Caco-2 (cell line): ENCODE results near the gene CREBBP. TPM values are rescaled to one million over a fixed set of nuclear protein-coding genes. Genes with fewer than 3 reads are reported as not detected.

ENCODE experiments used
- BruUV-seq: library from RNA; stranded (reverse); fragments of 400-500 nt; replicated peaks from 2 replicates; lab custom pipeline; 2021; lab: Mats Ljungman, UMichigan
- CTCF ChIA-PET: fragments of 300-600 bp; sonication (Branson Sonifier 250); formaldehyde crosslinking; loops from one replicate; lab custom pipeline; 2022; ENCODE audit warnings: antibody characterized with exemption; lab: Charles Lee
- POLR2A ChIA-PET: fragments of 300-600 bp; sonication (Branson Sonifier 250); formaldehyde crosslinking; loops from one replicate; lab custom pipeline; 2022; ENCODE audit warnings: antibody characterized with exemption; lab: Charles Lee
- DNase-seq, 2 experiments: peaks; one replicate each; pipeline versions ENCODE4 v3.0.0 to v3.0.0-alpha.2; 2020 to 2022
- H3K27me3 ChIP-seq: replicated peaks from 2 replicates; pipeline ENCODE4 v1.6.0; 2011; ENCODE audit warnings: low read length; ENCODE audit not compliant: control insufficient read depth, insufficient read depth
- H3K36me3 ChIP-seq: 2 replicates; pipeline ENCODE4 v1.5.1; 2011; ENCODE audit warnings: low read length; ENCODE audit not compliant: control insufficient read depth, insufficient read depth
- H3K4me1 ChIP-seq: fragments of 250-450 bp; sonication (Bioruptor Pico); 2 replicates; pipeline ENCODE4 v1.5.1; 2020; ENCODE audit warnings: mild to moderate bottlenecking
- H3K4me3 ChIP-seq: 2 replicates; pipeline ENCODE4 v1.5.1; 2011; ENCODE audit warnings: low read depth, mild to moderate bottlenecking, control low read depth, low read length
- H3K9me3 ChIP-seq: fragments of 250-450 bp; sonication (Bioruptor Pico); 2 replicates; pipeline ENCODE4 v1.5.1; 2020; ENCODE audit warnings: mild to moderate bottlenecking, moderate library complexity
- H3K27ac Mint-ChIP-seq: one replicate; pipeline ENCODE4 v1.8.0; 2022; ENCODE audit warnings: mixed read lengths; ENCODE audit not compliant: unreplicated experiment
- H3K27me3 Mint-ChIP-seq: one replicate; pipeline ENCODE4 v1.8.0; 2022; ENCODE audit warnings: mixed read lengths; ENCODE audit not compliant: insufficient read depth, unreplicated experiment
- H3K36me3 Mint-ChIP-seq: one replicate; pipeline ENCODE4 v1.8.0; 2022; ENCODE audit warnings: mild to moderate bottlenecking, mixed read lengths; ENCODE audit not compliant: insufficient read depth, unreplicated experiment
- H3K4me1 Mint-ChIP-seq: one replicate; pipeline ENCODE4 v1.8.0; 2022; ENCODE audit warnings: low read depth, mixed read lengths; ENCODE audit not compliant: unreplicated experiment
- H3K4me3 Mint-ChIP-seq: one replicate; pipeline ENCODE4 v1.8.0; 2022; ENCODE audit warnings: mild to moderate bottlenecking, moderate library complexity, mixed read lengths; ENCODE audit not compliant: unreplicated experiment
- H3K9me3 Mint-ChIP-seq: one replicate; pipeline ENCODE4 v1.8.0; 2022; ENCODE audit warnings: mixed read lengths; ENCODE audit not compliant: unreplicated experiment
- CTCF ChIP-seq, 2 experiments: fragments of 200-600 bp in 1 of 2; IDR thresholded peaks; 1 replicate in 1 of 2; 2 replicates in 1 of 2; pipeline versions ENCODE4 v1.5.1 to v1.8.0; 2011 to 2022; ENCODE audit warnings: antibody characterized with exemption in 1 of 2, control low read depth in 1 of 2, inconsistent platforms in 1 of 2, low read depth in 1 of 2, low read length in 1 of 2, mild to moderate bottlenecking in 1 of 2, moderate library complexity in 1 of 2; ENCODE audit not compliant: insufficient read depth in 1 of 2, severe bottlenecking in 1 of 2, unreplicated experiment in 1 of 2
- intact Hi-C: fragments of 100-400 bp; cut with micrococcal nuclease; formaldehyde crosslinking; loops from one replicate; pipeline ENCODE4 v1.10.0; 2022; ENCODE audit not compliant: unreplicated experiment
- total RNA-seq: library from RNA; stranded (reverse); gene quantifications from 2 replicates; pipeline ENCODE4 v1.2.3, GENCODE V29; 2022

The CREBBP gene
- total RNA-seq, 1 experiment from 2014 or later: 65.3 TPM

DNA sequence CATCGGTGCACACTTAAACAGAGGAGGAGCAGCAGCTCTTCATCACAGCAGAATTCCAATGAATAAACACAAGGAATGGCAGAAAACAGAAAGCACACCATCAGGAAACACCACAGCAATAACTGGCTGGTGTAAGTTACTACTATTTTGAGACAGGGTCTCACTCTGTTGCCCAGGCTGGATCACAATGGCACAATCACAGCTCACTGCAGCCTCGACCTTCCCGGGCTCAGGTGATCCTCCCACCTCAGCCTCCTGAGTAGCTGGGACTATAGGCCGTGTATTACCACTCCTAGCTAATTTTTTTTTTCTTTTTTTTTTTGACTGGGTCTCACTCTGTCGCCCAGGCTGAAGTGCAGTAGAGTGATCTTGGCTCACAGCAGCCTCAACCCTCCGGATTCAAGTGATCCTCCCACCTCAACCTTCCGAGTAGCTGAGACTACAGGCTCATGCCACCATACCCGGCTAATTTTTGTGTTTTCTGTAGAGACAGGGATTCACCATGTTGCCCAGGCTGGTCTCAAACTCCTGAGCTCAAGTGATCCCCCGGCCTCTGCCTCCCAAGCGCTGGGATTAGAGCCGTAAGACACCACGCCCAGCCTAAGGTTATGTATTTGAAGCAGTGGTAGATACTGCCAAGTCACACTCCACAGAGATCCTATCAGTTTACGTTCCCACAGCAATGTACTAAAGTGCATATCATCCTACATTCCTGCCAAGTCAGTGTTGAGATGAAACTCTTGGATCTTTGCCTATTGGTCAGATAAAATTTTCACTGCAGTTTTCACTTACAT is 183.9 kb downstream of the CREBBP start:
- POLR2A ChIA-PET: no interaction called here
- no TSS peak for BruUV-seq
- H3K9me3 ChIP-seq: no peaks in the 10 kb centered on the region
- Mint-ChIP-seq H3K4me3 (no peak overlapping the region), H3K4me1 (peaks cover 11% of the 10 kb centered on the region), H3K27me3 (no peaks in the 10 kb centered on the region), H3K27ac (peak overlapping the region; percentile 53), H3K36me3 (peaks cover 32% of the 10 kb centered on the region), H3K9me3 (no peaks in the 10 kb centered on the region)
- H3K36me3 ChIP-seq: no peaks in the 10 kb centered on the region
- intact Hi-C loops: loop anchor here (10.0 kb wide), 1 partner anchor 178 kb away; no protein-coding TSS in a partner anchor
- CTCF ChIA-PET: interaction anchor here (0.5 kb wide), 1 partner anchor 10 kb away, joined by 3 read pairs; no protein-coding TSS in a partner anchor
- TF ChIP-seq CTCF (IDR thresholded peaks at IDR 0.05; ENCODE audit: insufficient read depth in 1 of 2, low read depth in 1 of 2, low read length in 1 of 2, severe bottlenecking in 1 of 2, unreplicated experiment in 1 of 2): no peak
- H3K4me3 ChIP-seq: no peak overlapping the region
- H3K27me3 ChIP-seq: no peaks in the 10 kb centered on the region
- DNase-seq: no peak
- peaks cover 8% of the 10 kb centered on the region for H3K4me1 ChIP-seq

DNA sequence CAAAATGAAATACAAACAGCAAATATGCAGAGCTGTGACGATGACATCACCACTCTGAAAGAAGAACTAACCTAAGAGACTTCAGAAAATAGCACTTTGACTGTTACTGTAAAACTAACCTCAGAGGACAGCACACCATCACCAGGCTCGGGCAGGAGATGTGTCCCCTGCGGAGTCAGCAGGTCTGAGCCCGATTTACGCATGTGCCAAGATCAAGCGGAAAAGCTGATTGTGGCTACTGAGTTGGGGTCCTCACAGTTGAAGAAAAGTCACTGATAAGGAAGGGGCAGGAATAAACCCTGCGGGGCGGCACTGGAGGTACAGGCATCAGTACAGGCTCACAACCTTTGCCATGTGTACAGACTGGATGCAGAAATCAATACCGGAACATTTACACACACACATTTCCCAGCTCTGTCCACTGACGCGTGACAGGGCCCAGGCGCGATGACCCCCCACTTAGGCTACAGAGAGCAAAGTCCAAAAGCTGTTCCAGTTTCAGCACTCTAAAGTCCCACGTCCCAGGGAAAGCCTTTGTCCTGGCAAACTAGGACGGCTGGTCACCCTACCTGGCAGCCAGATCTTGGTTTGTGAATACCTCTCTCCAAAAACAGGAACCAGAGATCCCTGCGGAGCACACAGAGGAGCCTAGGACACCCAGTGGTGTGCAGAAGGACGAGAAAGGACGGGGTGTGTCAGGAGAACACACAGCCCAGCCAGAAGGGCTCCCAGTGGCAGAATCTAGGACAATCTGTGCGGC is 184.7 kb downstream of the CREBBP start:
- Histone ChIP-seq H3K4me1 (peaks cover 8% of the 10 kb centered on the region), H3K36me3 (no peaks in the 10 kb centered on the region), H3K9me3 (no peaks in the 10 kb centered on the region), H3K27me3 (no peaks in the 10 kb centered on the region), H3K4me3 (no peak overlapping the region)
- Mint-ChIP-seq H3K9me3 (no peaks in the 10 kb centered on the region), H3K4me3 (no peak overlapping the region), H3K27me3 (no peaks in the 10 kb centered on the region), H3K4me1 (peaks cover 11% of the 10 kb centered on the region), H3K36me3 (peaks cover 34% of the 10 kb centered on the region), H3K27ac (peak overlapping the region; percentile 53)
- DNase-seq: no peak
- ChIA-PET CTCF (no interaction called here), POLR2A (interaction anchor here (0.6 kb wide), 1 partner anchor 85 kb away, joined by 7 read pairs; no protein-coding TSS in a partner anchor)
- BruUV-seq: no TSS peak
- no peak for TF ChIP-seq CTCF (IDR thresholded peaks at IDR 0.05; ENCODE audit: insufficient read depth in 1 of 2, low read depth in 1 of 2, low read length in 1 of 2, severe bottlenecking in 1 of 2, unreplicated experiment in 1 of 2)
- intact Hi-C loops: loop anchor here (10.0 kb wide), 1 partner anchor 179 kb away; no protein-coding TSS in a partner anchor

DNA sequence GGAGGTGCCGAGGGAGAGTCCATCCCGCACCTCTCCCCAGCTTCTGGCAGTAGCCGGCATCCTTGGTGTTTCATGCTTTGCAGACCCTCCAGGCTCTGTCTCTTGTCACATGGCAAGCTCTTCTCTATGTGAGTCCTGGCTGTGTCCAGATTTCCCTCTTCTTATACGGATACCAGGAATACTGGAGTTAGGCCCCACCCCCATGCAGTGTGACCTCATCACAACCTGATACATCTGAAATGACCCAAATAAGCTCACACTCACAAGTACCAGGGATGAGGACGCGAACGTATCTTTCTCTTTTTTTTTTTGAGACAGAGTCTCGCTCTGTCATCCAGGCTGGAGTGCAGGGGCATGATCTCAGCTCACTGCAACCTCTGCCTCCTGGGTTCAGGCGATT is 186.5 kb downstream of the CREBBP start:
- Mint-ChIP-seq H3K36me3 (peaks cover 50% of the 10 kb centered on the region), H3K9me3 (no peaks in the 10 kb centered on the region), H3K4me1 (peaks cover 11% of the 10 kb centered on the region), H3K27me3 (no peaks in the 10 kb centered on the region), H3K27ac (no peak overlapping the region), H3K4me3 (no peak overlapping the region)
- Histone ChIP-seq H3K4me1 (peaks cover 8% of the 10 kb centered on the region), H3K27me3 (no peaks in the 10 kb centered on the region), H3K4me3 (no peak overlapping the region), H3K9me3 (no peaks in the 10 kb centered on the region), H3K36me3 (no peaks in the 10 kb centered on the region; the same call in 1 of the 2 replicates)
- POLR2A ChIA-PET: no interaction called here
- BruUV-seq: no TSS peak
- no peak for TF ChIP-seq CTCF (IDR thresholded peaks at IDR 0.05; ENCODE audit: insufficient read depth in 1 of 2, low read depth in 1 of 2, low read length in 1 of 2, severe bottlenecking in 1 of 2, unreplicated experiment in 1 of 2)
- intact Hi-C loops: loop anchor here (10.0 kb wide), 1 partner anchor 181 kb away; no protein-coding TSS in a partner anchor
- CTCF ChIA-PET: no interaction called here
- no peak for DNase-seq
